Spleen (tissue), 11 donors: Measurements from ENCODE around the gene PALD1. TPM values are rescaled to one million over a fixed set of nuclear protein-coding genes. Genes with fewer than 3 reads are reported as not detected.
A peak's percentile ranks its signal among the peaks of the same experiment; 100 is the strongest.

Experiments
- DNase-seq: peaks from one replicate; pipeline ENCODE4 v3.0.0-alpha.2; 2020
- H3K27ac ChIP-seq, 8 donors: fragments of 200-600 bp; sonication (generic) in 7 of 8; 1 replicate in 4 of 8; 2 replicates in 4 of 8; pipeline versions ENCODE4 v1.5.0 to v1.8.0; 2016 to 2021; ENCODE audit warnings: inconsistent platforms in 4 of 8, mild to moderate bottlenecking in 4 of 8, moderate library complexity in 1 of 8
- H3K27me3 ChIP-seq, 7 donors: fragments of 200-600 bp; sonication (generic) in 6 of 7; replicated peaks in 1 of 7; 1 replicate in 4 of 7; 2 replicates in 3 of 7; pipeline versions ENCODE4 v1.5.0 to v1.8.0; 2016 to 2021; ENCODE audit warnings: inconsistent platforms in 3 of 7, mild to moderate bottlenecking in 1 of 7
- H3K36me3 ChIP-seq, 6 donors: fragments of 200-600 bp; sonication (generic) in 5 of 6; 1 replicate in 4 of 6; 2 replicates in 2 of 6; pipeline versions ENCODE4 v1.5.0 to v1.8.0; 2016 to 2021; ENCODE audit warnings: inconsistent platforms in 2 of 6
- H3K4me1 ChIP-seq, 6 donors: fragments of 200-600 bp; sonication (generic) in 5 of 6; 1 replicate in 3 of 6; 2 replicates in 3 of 6; pipeline versions ENCODE4 v1.5.0 to v1.8.0; 2016 to 2021; ENCODE audit warnings: inconsistent platforms in 3 of 6
- H3K4me3 ChIP-seq, 8 donors: fragments of 200-600 bp; sonication (generic) in 7 of 8; 1 replicate in 4 of 8; 2 replicates in 4 of 8; pipeline versions ENCODE4 v1.5.0 to v1.8.0; 2016 to 2021; ENCODE audit warnings: inconsistent platforms in 4 of 8, mild to moderate bottlenecking in 4 of 8, moderate library complexity in 2 of 8
- H3K9me3 ChIP-seq, 8 donors: fragments of 200-600 bp; sonication (generic) in 7 of 8; 1 replicate in 4 of 8; 2 replicates in 4 of 8; pipeline versions ENCODE4 v1.5.0 to v1.8.0; 2016 to 2021; ENCODE audit warnings: inconsistent platforms in 4 of 8
- CTCF ChIP-seq, 11 experiments: fragments of 200-600 bp in 7 of 11; fragments of 450-650 bp in 4 of 11; sonication (generic) in 4 of 11; IDR thresholded peaks in 8 of 11; conservative IDR thresholded peaks in 3 of 11; 1 replicate in 7 of 11; 2 replicates in 4 of 11; pipeline versions ENCODE4 v1.4.0 to v1.8.0; 2016 to 2021; ENCODE audit warnings: antibody characterized with exemption in 11 of 11, inconsistent platforms in 4 of 11, mild to moderate bottlenecking in 1 of 11
- POLR2A ChIP-seq, 3 donors: fragments of 450-650 bp; IDR thresholded peaks; one replicate each; pipeline ENCODE4 v1.5.1; 2017; ENCODE audit warnings: antibody characterized with exemption in 3 of 3, mild to moderate bottlenecking in 1 of 3
- POLR2AphosphoS5 ChIP-seq, 3 donors: sonication (generic); formaldehyde crosslinking; IDR thresholded peaks; one replicate each; pipeline ENCODE4 v1.5.1; 2017; ENCODE audit warnings: antibody characterized with exemption in 3 of 3
- WGBS, 5 donors: extraction: QIAGEN DNeasy Blood & Tissue Kit in 3 of 5; methylation state at CpG; one replicate each; pipeline versions ENCODE4 v1.1.5 to v1.1.7; 2013 to 2018; 5-methylcytosine and 5-hydroxymethylcytosine counted together
- intact Hi-C: fragments of 100-400 bp; cut with DNase I; formaldehyde crosslinking; loops from one replicate; pipeline ENCODE4 v1.15.0; 2023; ENCODE audit warnings: low total_unique reads
- polyA plus RNA-seq, 3 donors: library from polyadenylated mRNA; stranded (reverse); fragments of 200-250 nt; gene quantifications; one replicate each; pipeline ENCODE4 v1.2.1, GENCODE V29; 2013
- total RNA-seq, 7 donors: library from RNA; depleted of rRNA in 3 of 7; stranded (reverse); fragments of >200 nt in 3 of 7; fragmentation: NEBNext Ultra II Directional in 4 of 7; extraction: Animal tissue kit (Norgen Biotek cat#: 25700) in 4 of 7; gene quantifications; one replicate each; pipeline versions ENCODE4 v1.1.0 to v1.2.1, GENCODE V29; 2016 to 2021
- donor health status: healthy with polysubstance abuse.
- donor health status: DM: no; HTN: no; CAD: no; lungs with moderate emphysema.
- donor health status: DM: no; HTN: no; CAD: no.
- donor health status: Bipolar disorder and iron deficiency.
- donor health status: healthy.
- donor health status: DM: no; HTN: no; CAD: no.
- donor health status: DM: yes; HTN: yes; CAD: no.

PALD1 gene
- total and polyA plus RNA-seq, 10 donors, result 7.7 to 27.8 (median 19.5) TPM

DNA sequence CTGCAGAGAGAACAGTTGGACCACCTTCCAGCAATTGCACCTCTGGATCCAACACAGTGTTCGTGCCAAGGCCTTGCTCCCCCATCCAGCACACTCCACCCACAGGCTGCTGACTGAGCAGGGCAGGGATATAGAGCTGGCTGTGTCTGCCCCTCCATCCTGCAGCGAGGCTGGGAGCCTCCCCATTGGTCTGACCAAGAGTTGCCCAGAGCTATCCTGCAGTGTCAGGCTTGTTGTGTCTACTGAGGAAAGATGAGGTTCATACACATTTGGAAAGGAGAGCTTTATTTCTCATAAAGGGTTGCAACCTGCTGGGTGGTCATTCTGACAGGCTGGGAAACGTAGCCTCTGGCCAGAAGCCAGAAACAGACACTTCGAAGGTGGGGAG lies 96.9 kb downstream of the PALD1 start:
- H3K4me3 ChIP-seq, result no peak overlapping the region

GRCh38 chr10:70575874-70576802 lies 97.6 kb downstream of the PALD1 start:
- 17 to 28% (median 22%) methylated on average over 11 to 12 of the region's 12 CpGs for WGBS, 5 donors
- intact Hi-C loops, result no loop called here
- H3K4me1 ChIP-seq, result peaks cover 13 to 58% (median 44%) of the 10 kb centered on the region in 6 donors
- H3K9me3 ChIP-seq, result no peaks in the 10 kb centered on the region
- H3K36me3 ChIP-seq, result peaks cover 0 to 7% (median 0%) of the 10 kb centered on the region in 6 donors
- TF ChIP-seq POLR2AphosphoS5 (IDR thresholded peaks at IDR 0.05) (peak in 1 of 3 donors; percentile 8), POLR2A (IDR thresholded peaks at IDR 0.05) (no peak), CTCF (IDR thresholded peaks at IDR 0.05 in 8 of 11, conservative IDR thresholded peaks at IDR 0.05 in 3 of 11) (no peak)
- peak overlapping the region in 7 of 8 donors; percentile 48 to 80 (median 60) for H3K27ac ChIP-seq
- H3K4me3 ChIP-seq, result peak overlapping the region in 1 of 8 donors; percentile 37
- no peaks in the 10 kb centered on the region for H3K27me3 ChIP-seq
- DNase-seq, result no peak

More for the DNA sequence above, 96.9 kb downstream of the PALD1 start:
- WGBS, 5 donors, result 42 to 63% (median 46%) methylated on average over 4 of the region's 4 CpGs
- H3K4me1 ChIP-seq, result peaks cover 13 to 58% (median 44%) of the 10 kb centered on the region in 6 donors
- no peaks in the 10 kb centered on the region for H3K9me3 ChIP-seq
- H3K27me3 ChIP-seq, result no peaks in the 10 kb centered on the region
- intact Hi-C loops, result no loop called here
- DNase-seq, result no peak
- H3K36me3 ChIP-seq, result peaks cover 0 to 11% (median 0%) of the 10 kb centered on the region in 6 donors
- no peak for TF ChIP-seq POLR2A (IDR thresholded peaks at IDR 0.05)
- no peak for TF ChIP-seq POLR2AphosphoS5 (IDR thresholded peaks at IDR 0.05)
- no peak for TF ChIP-seq CTCF (IDR thresholded peaks at IDR 0.05 in 8 of 11, conservative IDR thresholded peaks at IDR 0.05 in 3 of 11)
- peak overlapping the region in 5 of 8 donors; percentile 25 to 80 (median 70) for H3K27ac ChIP-seq

DNA sequence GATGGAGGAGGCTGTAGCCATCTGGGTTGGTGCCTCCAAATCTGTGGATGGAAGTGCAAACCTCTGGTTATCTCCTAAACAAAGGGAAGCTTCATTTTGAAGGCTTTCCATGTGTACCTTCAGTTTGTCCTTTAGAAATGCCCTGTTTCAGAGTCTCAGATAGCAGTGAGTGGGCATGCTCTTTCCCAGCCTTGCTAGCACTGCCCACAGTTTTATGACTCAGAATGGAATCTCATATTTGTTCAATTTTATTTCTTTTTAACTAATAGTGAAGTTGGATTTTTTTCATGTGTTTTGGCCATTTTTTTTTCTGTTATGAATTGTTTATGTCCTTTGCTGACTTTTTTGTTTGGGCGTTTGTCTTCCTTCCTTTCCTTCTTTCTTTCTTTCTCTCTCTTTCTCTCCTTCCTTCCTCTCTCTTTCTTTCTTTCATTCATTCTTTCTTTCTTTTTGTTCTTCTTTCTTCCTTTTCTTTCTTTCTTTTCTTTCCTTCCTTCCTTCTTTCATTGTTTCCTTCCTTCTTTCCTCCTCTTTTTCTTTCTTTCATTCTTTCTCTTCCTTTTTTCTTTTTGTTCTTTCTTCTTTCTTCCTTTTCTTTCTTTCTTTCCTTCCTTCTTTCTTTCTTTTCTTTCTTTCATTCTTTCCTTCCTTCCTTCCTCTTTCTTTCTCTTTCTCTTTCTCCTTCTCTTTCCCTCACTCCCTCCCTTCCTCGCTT lies 98.4 kb downstream of the PALD1 start:
- no peaks in the 10 kb centered on the region for H3K9me3 ChIP-seq
- no peaks in the 10 kb centered on the region for H3K36me3 ChIP-seq
- DNase-seq, result no peak
- H3K4me3 ChIP-seq, result peak overlapping the region in 1 of 8 donors; percentile 37
- TF ChIP-seq CTCF (IDR thresholded peaks at IDR 0.05 in 8 of 11, conservative IDR thresholded peaks at IDR 0.05 in 3 of 11), result no peak
- TF ChIP-seq POLR2AphosphoS5 (IDR thresholded peaks at IDR 0.05), result no peak
- TF ChIP-seq POLR2A (IDR thresholded peaks at IDR 0.05), result no peak
- no peaks in the 10 kb centered on the region for H3K27me3 ChIP-seq
- peak overlapping the region in 6 of 8 donors; percentile 58 to 80 (median 65) for H3K27ac ChIP-seq
- H3K4me1 ChIP-seq, result peaks cover 13 to 58% (median 44%) of the 10 kb centered on the region in 6 donors
- 41 to 60% (median 56%) methylated on average over 2 of the region's 2 CpGs for WGBS, 5 donors
- intact Hi-C loops, result no loop called here
